Adrenal gland (tissue), 12 donors: ENCODE data around the gene TIMM23. TPM values are rescaled to one million over a fixed set of nuclear protein-coding genes. Genes with fewer than 3 reads are reported as not detected.

Experiments
- DNase-seq, 7 donors: peaks; one replicate each; pipeline ENCODE4 v3.0.0-alpha.2; 2019 to 2020
- H3K27ac ChIP-seq, 5 donors: fragments of 200-600 bp; sonication (generic) in 4 of 5; 1 replicate in 3 of 5; 2 replicates in 2 of 5; pipeline versions ENCODE4 v1.5.1 to v1.8.0; 2016 to 2020; ENCODE audit warnings: mild to moderate bottlenecking in 1 of 5
- H3K27me3 ChIP-seq: fragments of 200-600 bp; 2 replicates; pipeline ENCODE4 v1.8.0; 2021
- H3K36me3 ChIP-seq, 2 donors: fragments of 200-600 bp; replicated peaks in 1 of 2; 1 replicate in 1 of 2; 2 replicates in 1 of 2; pipeline versions ENCODE4 v1.5.1 to v1.8.0; 2018 to 2022
- H3K4me1 ChIP-seq, 2 donors: fragments of 200-600 bp; replicated peaks in 1 of 2; 1 replicate in 1 of 2; 2 replicates in 1 of 2; pipeline versions ENCODE4 v1.5.1 to v1.8.0; 2018 to 2021
- H3K4me3 ChIP-seq, 4 donors: fragments of 200-600 bp; sonication (generic) in 3 of 4; one replicate each; pipeline ENCODE4 v1.5.1; 2016 to 2018
- H3K9me3 ChIP-seq, 3 donors: fragments of 200-600 bp; sonication (generic) in 1 of 3; replicated peaks in 1 of 3; 1 replicate in 2 of 3; 2 replicates in 1 of 3; pipeline versions ENCODE4 v1.5.1 to v1.8.0; 2016 to 2021
- POLR2A ChIP-seq, 2 donors: fragments of 450-650 bp; IDR thresholded peaks; one replicate each; pipeline ENCODE4 v1.6.1; 2017; ENCODE audit warnings: antibody characterized with exemption in 2 of 2, mild to moderate bottlenecking in 2 of 2, moderate library complexity in 1 of 2
- WGBS, 4 donors: extraction: QIAGEN DNeasy Blood & Tissue Kit in 2 of 4; methylation state at CpG; one replicate each; pipeline versions ENCODE4 v1.1.5 to v1.1.7; 2013 to 2017; 5-methylcytosine and 5-hydroxymethylcytosine counted together
- intact Hi-C, 2 donors: fragments of 100-400 bp; cut with DNase I; formaldehyde crosslinking; loops; one replicate each; pipeline versions ENCODE4 v1.14.1 to v1.15.0; 2022 to 2023
- polyA plus RNA-seq, 3 donors: library from polyadenylated mRNA; stranded (reverse); fragments of 200-250 nt in 2 of 3; fragments of 350-450 nt in 1 of 3; fragmentation: Illumina TruSeq in 1 of 3; extraction: RNeasy Lipid Tissue Mini Kit (QIAGEN cat#74804) in 1 of 3; gene quantifications; one replicate each; pipeline ENCODE4 v1.2.3, GENCODE V29; 2013 to 2014
- total RNA-seq, 9 donors: library from RNA; depleted of rRNA in 4 of 9; stranded (reverse); fragments of >200 nt in 4 of 9; fragments of 120-200 nt in 1 of 9; fragmentation: NEBNext Ultra II Directional in 1 of 9; extraction: Animal tissue kit (Norgen Biotek cat#: 25700) in 1 of 9; gene quantifications; one replicate each; pipeline versions ENCODE4 v1.1.0 to v1.2.4, GENCODE V29; 2013 to 2023
- TF ChIP-seq, protein P1 (sequence below), 6 experiments: fragments of 450-650 bp in 4 of 6; fragments of 200-600 bp in 2 of 6; sonication (generic) in 1 of 6; IDR thresholded peaks; 1 replicate in 5 of 6; 2 replicates in 1 of 6; pipeline versions ENCODE4 v1.5.1 to v1.8.0; 2016 to 2021; ENCODE audit warnings: antibody characterized with exemption in 6 of 6, mild to moderate bottlenecking in 2 of 6, moderate library complexity in 1 of 6
- donor health status: healthy with polysubstance abuse.
- donor health status: Bipolar disorder and iron deficiency.
- donor health status: DM: yes; HTN: yes; CAD: no.
- donor health status: DM: no; HTN: no; CAD: no.
- donor health status: DM: no; HTN: no; CAD: no.
- donor health status: DM: yes; HTN: yes; CAD: no.

Gene TIMM23
- total and polyA plus RNA-seq, 12 donors = 47.2 to 135 (median 67.4) TPM

DNA sequence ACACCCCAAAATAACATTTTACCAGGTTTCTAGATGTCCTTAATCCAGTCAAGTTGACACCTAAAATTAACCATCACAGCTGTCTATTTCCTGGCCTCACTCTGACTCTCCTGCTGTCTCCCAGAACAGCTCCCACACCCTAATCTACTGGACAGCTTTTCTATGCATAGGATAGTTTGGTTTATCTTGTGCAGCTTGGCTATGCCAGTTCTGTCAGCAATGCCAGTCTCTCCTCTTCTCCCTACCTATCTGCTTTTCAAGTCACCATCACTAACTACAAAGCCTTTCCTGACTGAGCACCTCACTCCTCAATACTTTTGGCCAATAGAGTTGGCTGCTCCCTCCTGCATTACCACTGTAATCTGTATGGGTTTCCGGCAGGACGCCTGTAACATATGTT is 53.1 kb downstream of the TIMM23 start:
- H3K27me3 ChIP-seq = no peaks in the 10 kb centered on the region
- H3K27ac ChIP-seq = peak overlapping the region in 2 of 5 donors; percentile 32 to 46
- no peak for DNase-seq
- H3K4me3 ChIP-seq = no peak overlapping the region
- H3K4me1 ChIP-seq = peaks cover 12 to 73% of the 10 kb centered on the region in 2 donors
- H3K9me3 ChIP-seq = no peaks in the 10 kb centered on the region
- WGBS, 4 donors = 71 to 86% (median 78%) methylated on average over 2 of the region's 2 CpGs
- intact Hi-C loops = loop anchor here in 1 of 2 donors (10.0 kb wide), 1 partner anchor 51 kb away; the partner anchor contains the start of gene TIMM23
- TF ChIP-seq, protein P1, sequence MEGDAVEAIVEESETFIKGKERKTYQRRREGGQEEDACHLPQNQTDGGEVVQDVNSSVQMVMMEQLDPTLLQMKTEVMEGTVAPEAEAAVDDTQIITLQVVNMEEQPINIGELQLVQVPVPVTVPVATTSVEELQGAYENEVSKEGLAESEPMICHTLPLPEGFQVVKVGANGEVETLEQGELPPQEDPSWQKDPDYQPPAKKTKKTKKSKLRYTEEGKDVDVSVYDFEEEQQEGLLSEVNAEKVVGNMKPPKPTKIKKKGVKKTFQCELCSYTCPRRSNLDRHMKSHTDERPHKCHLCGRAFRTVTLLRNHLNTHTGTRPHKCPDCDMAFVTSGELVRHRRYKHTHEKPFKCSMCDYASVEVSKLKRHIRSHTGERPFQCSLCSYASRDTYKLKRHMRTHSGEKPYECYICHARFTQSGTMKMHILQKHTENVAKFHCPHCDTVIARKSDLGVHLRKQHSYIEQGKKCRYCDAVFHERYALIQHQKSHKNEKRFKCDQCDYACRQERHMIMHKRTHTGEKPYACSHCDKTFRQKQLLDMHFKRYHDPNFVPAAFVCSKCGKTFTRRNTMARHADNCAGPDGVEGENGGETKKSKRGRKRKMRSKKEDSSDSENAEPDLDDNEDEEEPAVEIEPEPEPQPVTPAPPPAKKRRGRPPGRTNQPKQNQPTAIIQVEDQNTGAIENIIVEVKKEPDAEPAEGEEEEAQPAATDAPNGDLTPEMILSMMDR (IDR thresholded peaks at IDR 0.05) = no peak
- TF ChIP-seq POLR2A (IDR thresholded peaks at IDR 0.05) = no peak
- H3K36me3 ChIP-seq = no peaks in the 10 kb centered on the region

DNA sequence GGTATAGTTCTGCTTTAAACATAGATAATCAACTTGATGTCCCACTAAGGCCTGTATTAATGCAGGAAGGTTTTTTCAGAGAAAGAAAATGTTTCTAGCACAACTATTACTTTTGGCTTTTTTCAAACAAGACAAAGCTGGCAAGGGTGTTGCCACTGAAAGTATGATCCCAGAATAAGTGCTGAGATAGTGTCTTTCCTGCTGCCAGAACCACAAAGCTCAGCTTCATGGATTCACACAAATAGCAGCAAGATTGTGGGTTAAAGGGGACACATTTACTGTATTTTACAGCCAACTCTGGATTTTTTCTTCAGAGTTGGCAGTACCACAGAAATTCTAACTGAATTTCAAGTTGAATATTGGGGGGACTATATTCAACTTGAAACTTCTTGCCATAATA is 53.8 kb downstream of the TIMM23 start:
- H3K27ac ChIP-seq = no peak overlapping the region
- no peak for TF ChIP-seq POLR2A (IDR thresholded peaks at IDR 0.05)
- TF ChIP-seq, protein P1 (IDR thresholded peaks at IDR 0.05) = no peak
- intact Hi-C loops = loop anchor here in 1 of 2 donors (10.0 kb wide), 1 partner anchor 51 kb away; the partner anchor contains the start of gene TIMM23
- H3K9me3 ChIP-seq = no peaks in the 10 kb centered on the region
- no peak for DNase-seq
- peaks cover 10 to 72% of the 10 kb centered on the region in 2 donors for H3K4me1 ChIP-seq
- no peaks in the 10 kb centered on the region for H3K36me3 ChIP-seq
- H3K4me3 ChIP-seq = no peak overlapping the region
- no peaks in the 10 kb centered on the region for H3K27me3 ChIP-seq

DNA sequence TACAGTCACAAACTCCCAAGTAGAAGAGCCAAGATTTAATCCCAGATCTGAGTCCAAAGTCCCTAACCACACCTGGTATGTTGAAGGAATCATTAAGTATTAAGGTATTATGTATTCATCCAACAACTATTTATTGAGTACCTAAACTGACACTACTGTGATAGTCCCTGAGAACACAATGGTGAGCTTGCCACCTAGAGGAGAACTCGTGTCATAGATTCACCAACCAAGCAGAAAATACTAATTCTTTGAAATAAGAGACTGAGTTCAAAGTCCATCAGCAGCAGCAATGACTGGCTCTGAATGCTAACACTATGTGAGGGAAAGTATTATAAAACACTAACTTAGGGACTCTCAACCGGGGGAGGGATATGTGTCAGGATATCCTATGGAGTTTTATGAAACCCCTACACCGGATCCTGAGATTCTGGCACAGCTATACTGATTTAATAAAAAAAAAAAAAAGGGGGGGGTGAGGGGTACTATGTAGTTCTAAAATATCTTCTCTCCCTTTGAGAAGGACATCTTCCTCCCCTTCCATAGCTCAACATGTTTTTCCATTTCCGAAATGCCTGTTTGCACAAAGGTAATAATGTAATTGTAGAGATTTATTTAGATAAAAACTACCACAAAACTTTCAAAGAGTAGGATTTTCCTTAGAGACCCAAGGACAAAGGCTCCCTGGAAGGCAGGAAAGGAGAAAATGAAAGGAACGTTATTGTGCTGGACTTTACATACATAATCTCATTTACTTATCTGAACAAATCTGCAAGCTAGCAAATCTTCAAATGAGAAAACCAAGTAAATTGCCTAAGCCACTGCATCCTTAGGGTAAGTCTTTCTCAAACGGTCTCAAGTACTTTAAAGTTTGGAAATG is 56.5 kb downstream of the TIMM23 start:
- H3K4me3 ChIP-seq = peak overlapping the region in 1 of 4 donors; percentile 73
- H3K9me3 ChIP-seq = no peaks in the 10 kb centered on the region
- intact Hi-C loops = loop anchor here in 1 of 2 donors (10.0 kb wide), 1 partner anchor 54 kb away; the partner anchor contains the start of gene TIMM23
- no peak for TF ChIP-seq POLR2A (IDR thresholded peaks at IDR 0.05)
- TF ChIP-seq, protein P1 (IDR thresholded peaks at IDR 0.05) = peak; percentile 44 to 71 (median 66)
- peak overlapping the region in 2 of 5 donors; percentile 95 to 96 for H3K27ac ChIP-seq
- no peaks in the 10 kb centered on the region for H3K36me3 ChIP-seq
- 17 to 27% (median 23%) methylated on average over 6 of the region's 6 CpGs for WGBS, 4 donors
- H3K27me3 ChIP-seq = no peaks in the 10 kb centered on the region
- peak in 4 of 7 donors; percentile 34 to 58 (median 38) for DNase-seq
- H3K4me1 ChIP-seq = peaks cover 10 to 59% of the 10 kb centered on the region in 2 donors

DNA sequence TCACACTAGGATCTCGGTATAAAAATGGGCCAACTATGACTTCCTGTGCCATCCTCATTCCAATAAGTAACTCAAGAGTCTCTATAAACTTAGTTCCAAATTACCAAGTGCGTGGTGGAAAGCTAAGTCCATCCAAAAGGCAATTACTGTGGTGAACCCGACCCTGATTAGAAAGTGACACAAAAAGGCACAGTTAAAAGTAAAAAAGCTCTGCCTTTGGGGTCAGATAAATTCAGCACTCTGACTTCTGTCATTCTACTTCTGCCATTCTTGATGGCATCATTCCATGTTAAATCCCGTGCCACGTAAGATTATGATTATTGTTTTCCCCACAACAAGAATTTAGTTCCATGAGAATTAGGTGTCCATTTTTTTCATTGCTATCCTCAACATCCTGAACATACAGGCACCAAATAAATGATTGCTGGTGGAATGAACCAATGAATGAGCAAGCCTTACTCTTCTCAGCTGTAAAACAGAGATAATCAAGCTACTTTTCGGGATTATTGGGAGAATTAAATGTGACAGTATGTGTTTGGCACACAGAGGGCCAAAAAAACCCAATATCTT is 57.3 kb downstream of the TIMM23 start:
- TF ChIP-seq POLR2A (IDR thresholded peaks at IDR 0.05) = no peak
- TF ChIP-seq, protein P1 (IDR thresholded peaks at IDR 0.05) = no peak
- Histone ChIP-seq H3K27ac (peak overlapping the region; percentile 77 to 96 (median 92)), H3K4me1 (peaks cover 10 to 54% of the 10 kb centered on the region in 2 donors), H3K9me3 (no peaks in the 10 kb centered on the region), H3K4me3 (peak overlapping the region; percentile 45 to 96 (median 66)), H3K27me3 (no peaks in the 10 kb centered on the region), H3K36me3 (no peaks in the 10 kb centered on the region)
- DNase-seq = no peak
- WGBS, 4 donors = 13 to 17% (median 15%) methylated on average over 6 of the region's 6 CpGs
- intact Hi-C loops = loop anchor here in 1 of 2 donors (10.0 kb wide), 1 partner anchor 55 kb away; the partner anchor contains the start of gene TIMM23
